Dermis blood vessel endothelial cell (primary cell): ENCODE measurements around the gene WDR3. TPM values are rescaled to one million over a fixed set of nuclear protein-coding genes. Genes with fewer than 3 reads are reported as not detected.

ENCODE experiments used
- DNase-seq: peaks from one replicate; pipeline ENCODE4 v3.0.0; 2010
- total RNA-seq: library from RNA; depleted of rRNA; stranded (reverse); fragments of >200 nt; gene quantifications from 2 replicates; pipeline ENCODE4 v1.2.3, GENCODE V29; 2014

Gene WDR3
- total RNA-seq, 1 donor from 2014 or later = 25.5 TPM

DNA sequence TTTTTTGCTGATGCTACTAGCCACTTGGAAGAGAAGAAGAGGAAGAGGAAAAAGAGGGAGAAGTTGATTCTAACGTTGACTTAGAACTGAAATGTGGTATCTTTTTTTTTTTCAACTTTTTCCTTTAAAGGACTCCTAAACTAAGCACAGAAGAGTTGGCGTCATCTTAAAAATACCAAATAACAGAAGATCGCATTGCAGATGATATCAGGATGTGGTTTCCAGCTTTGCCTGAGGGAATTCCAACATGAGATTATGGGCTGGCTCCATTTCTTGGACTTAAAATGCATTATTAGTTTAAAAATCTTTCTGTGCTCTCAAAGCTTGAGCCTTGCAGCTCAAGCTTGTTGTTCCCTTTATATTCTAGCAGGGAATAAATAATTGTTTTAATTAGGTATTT is 29.8 kb downstream of the WDR3 start:
- DNase-seq = no peak

GRCh38 chr1:117964290-117965038 is 34.9 kb downstream of the WDR3 start:
- DNase-seq = peak; percentile 15

GRCh38 chr1:117967477-117967876 is 37.9 kb downstream of the WDR3 start:
- DNase-seq = no peak

GRCh38 chr1:117967881-117968280 is 38.3 kb downstream of the WDR3 start:
- DNase-seq = no peak

GRCh38 chr1:117970252-117970651 is 40.7 kb downstream of the WDR3 start:
- no peak for DNase-seq

- no peak for DNase-seq
These were observed 42.2 kb downstream of the WDR3 start for GRCh38 chr1:117971777-117972176.

- no peak for DNase-seq
These were observed 46.8 kb downstream of the WDR3 start for GRCh38 chr1:117976381-117976780.

DNA sequence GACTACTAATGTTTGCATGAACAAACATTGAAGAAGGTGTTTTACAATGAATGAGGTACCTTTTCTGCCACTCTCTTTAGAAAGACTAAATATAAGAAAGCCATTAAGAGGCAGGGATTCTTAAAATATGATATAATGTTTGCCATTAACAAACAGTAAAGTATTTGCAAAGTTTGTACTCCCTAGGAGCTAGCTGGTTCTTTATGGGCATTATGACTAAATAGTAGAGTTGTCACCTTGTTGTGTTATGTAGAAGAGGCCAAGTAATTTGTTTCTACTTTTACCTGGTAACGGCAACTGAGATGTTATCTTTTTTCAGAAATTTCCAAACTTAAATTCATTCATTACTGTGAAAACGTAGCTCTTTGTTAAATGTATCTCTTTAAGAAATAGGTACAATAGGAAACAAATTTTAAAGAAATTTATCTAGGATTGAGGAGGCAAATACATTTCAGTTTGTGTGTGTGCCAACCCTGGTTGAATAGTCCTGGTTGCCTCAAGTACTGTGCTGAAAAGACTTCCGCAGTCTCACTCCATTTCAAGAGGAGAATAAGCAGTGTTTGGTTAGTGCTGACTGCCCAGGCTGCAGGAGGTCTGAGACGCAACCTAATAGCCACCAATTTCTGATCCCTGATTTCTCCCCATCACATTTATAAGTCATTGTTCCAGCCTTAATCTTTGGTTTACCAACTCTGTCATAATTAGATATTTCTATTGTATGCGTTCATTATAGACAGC is 52.1 kb downstream of the WDR3 start:
- no peak for DNase-seq

GRCh38 chr1:117985239-117985638 is 55.7 kb downstream of the WDR3 start:
- DNase-seq = no peak

- DNase-seq = no peak
These were observed 56.4 kb downstream of the WDR3 start for GRCh38 chr1:117985973-117986372.

DNA sequence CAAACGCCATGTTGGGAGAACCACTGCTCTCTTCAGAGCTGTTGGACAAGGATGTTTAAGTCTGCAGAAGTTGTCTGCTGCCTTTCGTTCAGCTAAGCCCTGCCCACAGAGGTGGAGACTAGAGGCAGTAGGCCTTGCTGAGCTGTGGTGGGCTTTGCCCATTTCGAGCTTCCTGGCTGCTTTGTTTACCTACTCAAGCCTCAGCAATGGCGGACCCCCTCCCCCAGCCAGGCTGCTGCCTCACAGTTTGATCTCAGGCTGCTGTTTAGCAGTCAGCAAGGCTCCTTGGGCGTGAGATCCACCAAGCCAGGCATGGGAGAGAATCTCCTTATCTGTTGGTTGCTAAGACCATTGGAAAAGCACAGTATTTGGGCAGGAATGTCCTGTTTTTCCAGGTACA is 74.8 kb downstream of the WDR3 start:
- DNase-seq = no peak

DNA sequence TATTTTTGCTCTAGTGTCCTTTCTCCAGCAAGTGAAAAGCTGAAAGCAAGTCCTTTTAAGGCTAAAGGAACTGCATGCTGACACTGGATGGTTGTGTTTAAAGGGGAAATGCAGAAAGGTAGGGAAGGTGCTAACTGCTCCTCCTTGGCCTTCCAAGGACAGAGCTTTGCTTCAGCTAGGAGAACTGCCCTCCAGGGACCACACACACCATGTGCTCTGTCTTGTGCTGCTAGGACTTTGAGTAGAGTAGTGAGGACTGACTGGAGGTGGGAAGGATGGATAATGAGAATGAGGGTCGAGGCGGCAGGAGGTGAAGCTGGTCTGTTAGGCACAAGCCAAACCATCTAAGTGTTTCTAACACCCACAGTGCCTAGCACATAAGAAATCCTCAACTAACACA is 77.9 kb downstream of the WDR3 start:
- DNase-seq = no peak

- DNase-seq = no peak
These were observed 78.5 kb downstream of the WDR3 start for GRCh38 chr1:118008011-118008410.

GRCh38 chr1:118012515-118013124 is 83.1 kb downstream of the WDR3 start:
- no peak for DNase-seq

GRCh38 chr1:118013336-118013735 is 83.8 kb downstream of the WDR3 start:
- no peak for DNase-seq

DNA sequence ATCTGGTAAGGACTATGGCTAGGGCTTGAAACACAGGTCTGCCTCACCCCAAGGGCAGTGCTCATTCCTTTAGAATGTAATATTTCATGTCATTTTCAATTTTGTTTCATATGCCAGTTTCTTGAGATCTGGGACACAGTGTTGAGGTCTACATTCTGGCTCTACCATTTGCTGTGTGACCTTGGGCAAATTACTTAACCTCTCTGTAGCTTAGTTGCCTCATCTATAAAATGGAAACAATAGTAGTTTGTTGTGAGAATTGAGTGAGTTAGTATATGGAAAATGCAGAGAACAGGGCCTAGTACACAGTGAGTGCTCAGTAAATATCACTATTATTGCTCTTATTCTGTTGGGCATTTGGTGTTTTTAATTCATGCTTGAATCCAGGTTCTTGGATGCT is 84.4 kb downstream of the WDR3 start:
- DNase-seq = no peak

Other genes starting within 250 kb of the WDR3 start
- 19.9 and 26.1 TPM in 2 replicates for gene GDAP2, start 118 bp upstream of the WDR3 start, total RNA-seq